ENCODE measurements around the gene IKZF5.

The IKZF5 gene

GRCh38 chr10:123026302-123026701 lies 17.7 kb upstream of the IKZF5 start:
- no peak for DNase-seq (ENCODE audit: low spot score)
- in situ Hi-C loops (cut with MboI; ENCODE audit: low pct_unique_long_range_greater_than_20kb, low sequenced_read_pairs, unreplicated experiment): no loop called here

GRCh38 chr10:123024540-123024939 lies 15.9 kb upstream of the IKZF5 start:
- in situ Hi-C loops (cut with MboI; ENCODE audit: low pct_unique_long_range_greater_than_20kb, low sequenced_read_pairs, unreplicated experiment): no loop called here
- DNase-seq (ENCODE audit: low spot score): no peak
- TF ChIP-seq CTCF (IDR thresholded peaks at IDR 0.05; ENCODE audit: extremely low read depth, insufficient read depth, missing control alignments): no peak

More at GRCh38 chr10:123026302-123026701, 17.7 kb upstream of the IKZF5 start:
- TF ChIP-seq CTCF (IDR thresholded peaks at IDR 0.05; ENCODE audit: extremely low read depth, insufficient read depth, missing control alignments): no peak

GRCh38 chr10:123021517-123021916 lies 12.9 kb upstream of the IKZF5 start:
- DNase-seq (ENCODE audit: low spot score): no peak
- in situ Hi-C loops (cut with MboI; ENCODE audit: low pct_unique_long_range_greater_than_20kb, low sequenced_read_pairs, unreplicated experiment): no loop called here
- TF ChIP-seq CTCF (IDR thresholded peaks at IDR 0.05; ENCODE audit: extremely low read depth, insufficient read depth, missing control alignments): peak; percentile 53

- no peak for TF ChIP-seq CTCF (IDR thresholded peaks at IDR 0.05; ENCODE audit: extremely low read depth, insufficient read depth, missing control alignments)
- no peak for DNase-seq (ENCODE audit: low spot score)
- in situ Hi-C loops (cut with MboI; ENCODE audit: low pct_unique_long_range_greater_than_20kb, low sequenced_read_pairs, unreplicated experiment): no loop called here
Observed at GRCh38 chr10:123019941-123020703, 11.5 kb upstream of the IKZF5 start.

GRCh38 chr10:123019264-123019663 lies 10.7 kb upstream of the IKZF5 start:
- no peak for DNase-seq (ENCODE audit: low spot score)
- in situ Hi-C loops (cut with MboI; ENCODE audit: low pct_unique_long_range_greater_than_20kb, low sequenced_read_pairs, unreplicated experiment): no loop called here
- no peak for TF ChIP-seq CTCF (IDR thresholded peaks at IDR 0.05; ENCODE audit: extremely low read depth, insufficient read depth, missing control alignments)

GRCh38 chr10:123018531-123018930 lies 9.9 kb upstream of the IKZF5 start:
- in situ Hi-C loops (cut with MboI; ENCODE audit: low pct_unique_long_range_greater_than_20kb, low sequenced_read_pairs, unreplicated experiment): no loop called here
- DNase-seq (ENCODE audit: low spot score): no peak
- TF ChIP-seq CTCF (IDR thresholded peaks at IDR 0.05; ENCODE audit: extremely low read depth, insufficient read depth, missing control alignments): no peak
